Measurements from ENCODE around the gene AANAT.

Gene AANAT

DNA sequence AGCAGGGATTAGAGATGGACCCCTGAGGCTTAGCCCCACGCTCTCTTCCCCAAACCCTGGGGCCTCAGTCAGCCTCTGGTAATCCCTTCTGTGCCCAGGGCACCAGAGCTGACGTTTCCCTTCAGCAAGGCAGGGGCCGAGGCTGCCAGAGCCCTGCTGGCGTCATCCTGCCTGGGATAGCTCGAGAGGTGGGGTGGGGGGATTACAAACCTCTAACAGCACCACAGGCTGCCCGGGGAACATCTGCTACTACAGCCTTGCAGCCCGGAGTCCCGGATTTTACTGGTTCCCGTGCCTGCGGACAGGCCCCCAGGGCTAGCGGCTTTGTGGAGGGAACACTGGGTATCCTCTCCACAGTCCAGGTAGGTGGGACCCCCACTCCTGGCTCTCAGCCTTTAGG, at the start of gene AANAT:
Gene AANAT, plus strand, starts transcription at position 238 of the 400 bp plus-strand sequence. CDS start 1,144 bp downstream, outside the sequence.
- no peak for DNase-seq (ENCODE audit: low read depth)

DNA sequence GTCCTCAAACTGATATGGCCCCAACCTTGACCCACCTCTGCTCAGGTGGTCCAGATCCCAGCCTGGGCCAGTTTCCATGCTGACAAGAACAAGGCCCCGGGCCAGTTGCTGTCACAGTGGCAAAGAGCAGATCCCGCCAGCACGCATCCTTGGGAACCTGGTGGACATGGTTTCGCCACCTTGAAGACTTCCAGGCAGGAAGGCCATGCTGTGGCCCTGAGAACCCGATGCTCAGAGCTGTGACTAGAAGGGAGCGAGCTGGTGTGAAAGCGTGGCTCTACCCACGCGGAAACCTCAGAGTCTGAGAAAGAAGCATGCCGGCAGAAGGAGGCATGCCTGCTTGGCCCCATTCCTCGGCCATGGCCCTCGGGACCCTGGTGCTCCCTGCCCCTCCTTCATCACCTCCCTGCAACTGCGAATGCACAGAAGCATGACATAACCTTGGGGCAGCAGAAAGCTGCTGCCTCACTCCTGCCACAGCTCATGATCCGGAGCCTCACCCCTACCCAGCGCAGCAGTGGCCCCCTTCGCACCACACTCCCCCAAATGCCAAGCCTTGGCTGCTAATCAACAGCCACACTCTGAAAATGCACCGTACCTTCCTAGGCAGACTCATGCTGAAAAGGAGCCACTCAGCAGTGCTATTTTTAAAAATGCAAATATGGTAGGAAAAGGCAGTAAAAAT, 47.7 kb upstream of the AANAT start:
- no peak for DNase-seq (ENCODE audit: low read depth)

DNA sequence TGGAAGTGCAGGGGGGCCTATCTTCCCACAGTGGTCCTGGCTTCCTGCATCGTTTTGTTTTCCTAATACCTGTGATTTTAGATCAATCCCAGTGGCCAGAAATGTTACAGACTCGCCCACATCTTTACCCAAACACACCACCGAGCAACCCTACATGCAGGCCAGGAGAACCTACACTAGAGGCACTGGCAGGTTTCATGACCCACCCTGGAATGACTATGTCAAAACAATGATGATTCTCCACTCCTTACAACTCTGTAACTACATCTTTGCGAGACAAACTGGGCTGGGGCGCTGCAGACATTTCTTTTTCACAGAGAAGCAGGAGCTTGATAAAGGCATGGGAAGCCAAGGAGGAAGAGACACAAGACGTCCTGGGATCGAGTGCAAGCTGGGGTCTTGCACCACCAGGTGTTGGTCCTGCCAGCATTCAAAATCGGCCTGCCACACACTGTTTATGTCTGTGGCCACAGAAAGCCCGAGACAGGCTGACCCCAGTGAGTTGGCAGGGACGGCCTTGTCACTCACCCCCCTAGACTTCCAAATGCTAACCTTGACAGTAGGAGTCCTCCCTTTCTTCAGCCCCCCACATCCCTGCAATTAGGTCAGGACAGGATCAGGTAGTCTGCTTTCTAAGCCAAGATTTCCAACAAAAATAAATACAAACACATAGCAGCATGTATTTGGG, 46.9 kb upstream of the AANAT start:
- DNase-seq (ENCODE audit: low read depth) = no peak

DNA sequence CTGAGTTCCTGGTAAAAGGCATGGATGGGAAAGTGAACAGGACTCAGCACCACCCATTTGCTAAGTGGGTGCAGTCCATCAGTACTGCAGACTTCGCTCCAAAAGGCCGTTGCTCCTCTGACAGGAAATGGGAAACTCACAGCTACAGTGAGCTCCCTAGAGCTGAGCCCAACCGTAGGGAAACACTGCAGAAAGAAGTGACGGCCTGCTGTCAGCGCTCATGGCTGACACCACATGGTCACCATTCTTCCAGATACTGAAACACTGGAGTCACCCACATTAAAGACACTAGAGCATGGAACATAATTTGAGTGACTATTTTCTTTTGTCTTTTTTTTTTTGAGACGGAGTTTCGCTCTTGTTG, 46.4 kb upstream of the AANAT start:
- no peak for DNase-seq (ENCODE audit: low read depth)

DNA sequence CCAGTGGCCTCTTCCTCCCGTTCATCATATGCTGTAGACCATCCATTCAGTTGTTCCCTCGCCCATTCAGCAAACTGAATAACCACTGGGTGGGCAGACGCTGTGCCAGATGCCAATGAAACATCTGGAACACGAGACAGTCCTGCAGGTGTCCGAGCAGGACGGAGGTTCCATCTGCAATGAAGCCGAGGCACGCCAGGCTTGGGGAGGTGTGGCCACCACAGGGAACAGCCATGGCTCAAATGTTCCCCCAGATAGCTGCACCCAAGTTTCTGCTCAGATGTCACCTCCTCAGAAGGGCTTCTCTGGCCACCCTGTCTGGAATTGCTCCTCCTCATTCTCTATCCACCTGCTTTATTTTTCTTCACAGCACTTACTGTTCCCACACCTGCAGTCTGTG, 45.0 kb upstream of the AANAT start:
- no peak for DNase-seq (ENCODE audit: low read depth)

DNA sequence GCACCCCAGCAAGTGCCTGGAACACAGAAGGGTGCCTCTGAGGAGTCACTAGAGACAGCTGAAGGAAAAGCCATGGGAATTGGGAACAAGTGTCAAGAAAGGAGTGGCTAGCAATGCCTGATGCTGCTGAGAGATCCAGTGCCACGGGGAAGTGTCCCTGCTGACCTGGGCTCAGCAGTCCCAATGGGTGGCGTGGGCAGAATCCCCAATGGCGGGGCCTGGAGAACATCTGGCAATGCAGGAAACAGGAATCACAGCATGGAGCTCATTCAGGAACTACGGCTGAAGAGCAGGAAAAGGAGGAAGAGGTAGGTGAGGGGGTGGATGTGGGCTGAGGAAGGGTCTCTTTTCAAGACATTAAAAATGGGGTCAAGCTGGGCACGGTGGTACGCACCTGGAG, 44.5 kb upstream of the AANAT start:
- DNase-seq (ENCODE audit: low read depth) = no peak

DNA sequence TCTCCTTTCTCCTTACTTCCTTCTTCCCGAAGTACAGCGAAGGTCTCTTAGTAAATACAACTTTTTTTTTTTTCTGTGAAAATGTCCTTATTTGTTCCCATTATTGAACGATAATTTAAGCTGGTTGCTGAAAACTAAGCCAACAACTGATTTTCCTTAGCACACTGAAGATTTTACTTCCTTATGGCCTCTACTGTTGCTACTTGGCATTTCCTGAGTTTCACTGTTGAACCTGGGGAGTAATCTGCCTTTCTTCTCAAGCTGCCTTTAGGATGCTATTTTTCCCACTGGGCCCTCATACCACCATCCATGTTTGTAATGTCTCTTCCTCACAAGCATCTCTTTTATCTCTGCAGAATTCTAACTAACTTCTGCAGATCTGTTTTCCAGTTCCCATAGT, 40.5 kb upstream of the AANAT start:
- DNase-seq (ENCODE audit: low read depth) = no peak

DNA sequence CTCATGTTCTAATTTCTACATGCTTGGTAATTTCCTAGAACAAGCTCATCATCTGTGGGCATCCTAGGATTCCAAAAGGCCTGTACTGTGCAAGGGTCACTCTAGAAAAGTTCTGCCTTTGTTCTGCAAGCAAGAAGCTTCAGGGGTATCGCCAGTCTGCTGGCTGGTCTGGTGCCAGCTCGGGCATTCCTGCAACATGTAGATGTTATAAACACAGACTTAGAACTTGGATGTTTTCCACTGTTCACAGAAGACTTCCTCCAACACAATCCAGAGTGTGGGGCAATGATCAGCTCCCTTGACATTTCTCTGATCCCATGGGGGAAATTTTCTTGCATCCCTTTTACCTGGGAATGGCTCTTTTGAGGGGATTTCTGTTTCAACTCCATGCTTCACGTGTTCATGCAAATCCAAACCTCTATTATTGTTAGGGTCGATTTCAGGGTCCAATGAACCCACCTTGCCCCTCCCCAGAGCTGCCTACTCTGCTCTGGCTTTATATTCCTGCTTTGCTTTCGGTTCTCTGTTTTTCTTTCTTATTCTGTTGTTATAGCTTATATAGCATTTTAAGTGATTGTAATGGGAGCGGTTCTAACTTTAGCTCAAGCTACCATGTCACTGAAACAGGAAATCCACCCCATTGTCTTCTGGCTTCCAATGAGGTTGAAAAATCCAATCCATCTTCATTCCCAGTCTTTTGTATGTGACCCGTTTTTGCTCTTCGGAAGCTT, 39.7 kb upstream of the AANAT start:
- DNase-seq (ENCODE audit: low read depth) = no peak

DNA sequence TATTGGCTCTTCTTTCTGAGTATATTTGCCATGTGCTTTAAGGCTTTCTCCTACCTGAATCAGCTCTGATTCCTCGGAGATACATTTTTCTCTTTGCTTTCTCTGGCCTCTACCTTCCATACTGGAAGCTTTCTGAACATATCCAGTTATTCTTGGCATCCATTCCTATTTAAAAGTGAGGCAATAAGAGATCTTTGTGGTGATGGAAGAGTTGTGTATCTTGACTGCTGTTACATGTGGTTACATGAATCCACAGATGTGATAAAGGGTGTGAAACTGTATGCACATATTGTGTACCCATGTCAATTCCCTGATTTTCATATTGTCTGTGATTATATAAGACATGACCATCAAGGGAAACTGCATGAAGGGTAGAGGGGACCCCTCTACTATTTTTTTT, 38.9 kb upstream of the AANAT start:
- no peak for DNase-seq (ENCODE audit: low read depth)

DNA sequence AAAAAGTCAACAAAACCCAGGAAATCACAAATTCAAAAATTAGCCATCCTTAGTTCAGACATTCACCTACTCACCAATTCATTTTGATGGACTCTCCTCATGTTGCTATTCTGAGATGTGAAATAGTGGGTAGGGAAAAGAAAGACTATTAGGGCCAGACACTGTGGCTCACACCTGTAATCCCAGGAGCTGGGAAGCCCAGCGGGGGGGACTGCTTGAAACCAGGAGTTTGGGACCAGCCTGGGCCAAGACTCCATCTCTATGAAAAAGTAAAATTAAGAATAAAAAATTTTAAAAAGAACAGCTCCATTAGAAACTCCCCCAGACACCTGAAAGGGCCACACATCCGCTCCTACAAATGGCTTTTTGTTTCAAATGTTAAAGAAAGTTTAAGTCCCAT, 35.9 kb upstream of the AANAT start:
- no peak for DNase-seq (ENCODE audit: low read depth)

DNA sequence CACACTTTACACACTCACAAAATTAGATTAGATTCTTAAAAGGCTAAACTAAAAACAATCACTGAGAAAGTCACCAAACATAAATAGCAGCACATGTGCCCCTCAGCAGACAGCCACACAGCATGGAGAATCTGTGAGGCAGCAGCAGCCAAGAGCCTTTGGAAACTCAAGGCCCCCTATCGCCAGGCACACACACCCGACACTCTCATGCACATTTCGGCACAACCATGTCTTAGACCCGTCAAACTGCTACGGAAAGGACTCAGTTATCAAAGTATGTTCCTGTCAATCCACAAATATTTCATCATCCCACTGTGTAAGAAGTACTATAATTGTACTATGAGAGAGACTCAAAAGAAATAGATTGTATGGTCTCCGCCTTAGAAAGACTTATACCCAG, 35.4 kb upstream of the AANAT start:
- DNase-seq (ENCODE audit: low read depth) = no peak

DNA sequence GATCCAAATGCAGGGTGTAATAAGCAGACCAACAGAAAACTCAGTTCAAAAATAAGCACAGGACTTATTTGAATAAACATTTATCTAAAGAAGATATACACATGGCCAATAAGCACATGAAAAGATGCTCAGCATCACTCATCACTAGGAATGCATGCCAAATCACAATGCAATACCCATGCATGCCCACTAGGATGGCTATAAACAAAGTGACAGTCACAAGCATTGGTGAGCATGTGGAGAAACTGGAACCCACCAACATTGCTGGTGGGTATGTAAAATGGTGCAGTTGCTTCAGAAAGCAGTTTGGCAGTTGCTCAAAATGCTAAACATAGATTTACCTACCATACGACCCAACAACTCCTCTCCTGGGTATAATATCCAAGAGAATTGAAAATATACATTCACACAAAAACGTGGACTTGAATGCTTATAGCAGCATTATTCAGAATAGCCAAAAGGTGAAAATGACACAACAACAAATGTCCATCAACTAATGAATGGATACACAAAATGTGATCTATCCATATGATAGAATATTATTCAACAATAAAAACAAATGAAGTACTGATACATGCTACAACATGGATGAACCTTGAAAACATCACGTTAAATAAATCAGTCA, 34.6 kb upstream of the AANAT start:
- DNase-seq (ENCODE audit: low read depth) = no peak

DNA sequence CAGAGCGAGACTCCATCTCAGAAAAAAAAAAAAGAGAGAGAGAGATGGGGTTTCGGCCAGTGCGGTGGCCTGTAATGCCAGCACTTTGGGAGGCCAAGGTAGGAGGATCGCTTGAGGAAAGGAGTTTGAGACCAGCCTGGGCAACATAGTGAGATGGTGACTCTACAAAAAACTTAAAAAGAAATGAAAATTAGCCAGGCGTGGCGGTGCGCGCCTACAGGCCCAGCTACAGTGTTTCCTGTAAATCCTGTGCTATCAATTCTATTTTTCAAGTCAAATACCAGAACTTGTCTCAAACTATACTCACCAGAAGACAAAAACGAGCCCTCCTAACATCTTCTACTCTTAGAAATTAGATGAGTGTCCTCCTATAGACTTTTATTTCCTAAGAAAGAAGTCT, 33.7 kb upstream of the AANAT start:
- no peak for DNase-seq (ENCODE audit: low read depth)

DNA sequence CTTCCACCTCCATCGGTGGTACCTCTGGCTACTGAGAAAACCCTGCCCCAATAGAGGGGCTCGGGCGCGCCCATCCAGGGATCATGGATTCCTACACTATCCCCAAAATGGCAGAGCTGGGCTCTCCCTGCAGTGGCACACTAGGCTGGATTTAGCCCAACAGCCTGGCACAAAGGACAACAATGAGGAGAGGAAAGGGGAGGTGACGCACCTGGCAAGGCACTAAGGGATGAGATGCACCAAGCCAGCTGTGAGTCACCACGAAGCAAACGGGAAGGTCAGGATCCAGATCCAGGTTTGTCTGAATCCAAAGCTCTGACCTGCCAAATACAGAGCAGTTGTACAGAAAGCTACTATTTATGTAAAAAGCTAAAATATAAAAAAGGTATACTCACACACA, 32.5 kb upstream of the AANAT start:
- DNase-seq (ENCODE audit: low read depth) = no peak

DNA sequence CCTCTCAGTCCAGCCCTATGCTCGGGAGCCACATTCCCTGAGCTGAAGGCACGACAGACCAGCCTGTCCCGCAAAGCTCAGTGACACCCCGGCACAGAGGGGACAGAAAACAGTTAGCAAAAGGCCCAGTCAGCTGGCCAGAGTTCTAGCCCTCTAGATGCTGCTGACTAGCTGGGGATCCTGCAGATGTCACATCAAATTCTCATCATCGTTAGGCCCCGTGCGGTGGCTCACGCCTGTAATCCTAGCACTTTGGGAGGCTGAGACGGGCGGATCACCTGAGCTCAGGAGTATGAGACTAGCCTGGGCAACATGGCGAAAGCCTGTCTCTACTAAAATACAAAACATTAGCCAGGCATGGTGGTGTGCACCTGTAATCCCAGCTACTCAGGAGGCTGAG, 31.7 kb upstream of the AANAT start:
- DNase-seq (ENCODE audit: low read depth) = no peak

DNA sequence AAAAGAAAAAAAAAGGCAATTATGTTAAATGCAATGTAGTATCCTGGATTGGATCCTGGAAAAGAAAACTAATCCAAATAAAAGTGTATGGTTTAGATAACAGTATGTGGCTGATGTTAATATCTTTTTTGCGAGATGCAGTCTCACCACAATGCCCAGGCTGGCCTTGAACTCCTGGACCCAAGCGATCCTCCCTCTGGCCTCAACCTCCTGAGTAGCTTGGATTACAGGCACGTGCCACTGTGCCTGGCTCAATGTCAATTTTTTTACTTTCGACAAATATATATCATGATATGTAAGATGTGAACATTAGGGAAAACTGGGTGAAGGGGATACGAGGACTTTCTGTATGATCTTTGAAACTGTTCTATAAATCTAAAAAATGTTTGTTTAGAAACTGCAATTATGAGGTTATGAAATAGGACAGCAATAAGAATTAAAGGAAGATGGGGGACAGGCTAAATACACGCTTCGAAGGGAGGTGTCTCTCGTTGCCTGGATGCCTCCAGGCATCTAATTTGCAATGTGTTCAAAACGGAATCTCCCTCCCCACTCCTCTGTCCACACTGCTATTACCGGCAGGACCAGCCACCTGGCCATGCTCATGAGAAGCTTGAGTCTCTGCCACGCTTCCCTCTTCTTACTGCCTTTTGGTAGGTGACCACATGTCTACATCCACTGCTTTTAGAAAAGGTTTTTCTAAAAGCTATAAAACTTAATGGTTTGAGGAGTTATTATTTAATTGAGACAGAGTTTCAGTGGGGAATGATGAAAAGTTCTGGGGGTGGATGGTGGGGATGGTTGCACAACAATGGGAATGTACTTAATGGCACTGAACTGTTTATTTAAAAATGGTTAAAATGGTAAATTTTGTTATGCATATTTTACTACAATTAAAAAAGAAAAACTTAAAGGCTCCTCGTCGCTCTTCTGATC, 29.7 kb upstream of the AANAT start:
- no peak for DNase-seq (ENCODE audit: low read depth)

DNA sequence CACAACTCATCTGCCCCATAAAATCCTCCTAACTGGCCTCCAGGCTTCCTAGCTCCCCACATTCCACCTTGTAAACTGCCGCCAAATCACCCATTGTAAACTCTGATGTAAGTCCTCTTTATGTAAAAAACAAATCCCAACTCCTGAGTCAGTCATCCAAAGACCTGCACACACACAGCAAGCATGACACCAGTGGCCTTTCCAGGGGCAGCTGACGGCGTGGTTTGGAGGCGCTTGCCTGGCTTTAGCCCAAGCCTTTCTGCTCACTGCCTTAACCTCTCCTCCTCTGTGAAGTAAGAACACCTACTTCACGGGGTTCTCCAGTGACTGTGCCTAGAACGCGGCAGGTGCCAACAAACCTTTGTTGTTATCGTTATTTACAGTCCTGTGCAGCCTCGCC, 28.5 kb upstream of the AANAT start:
- no peak for DNase-seq (ENCODE audit: low read depth)

DNA sequence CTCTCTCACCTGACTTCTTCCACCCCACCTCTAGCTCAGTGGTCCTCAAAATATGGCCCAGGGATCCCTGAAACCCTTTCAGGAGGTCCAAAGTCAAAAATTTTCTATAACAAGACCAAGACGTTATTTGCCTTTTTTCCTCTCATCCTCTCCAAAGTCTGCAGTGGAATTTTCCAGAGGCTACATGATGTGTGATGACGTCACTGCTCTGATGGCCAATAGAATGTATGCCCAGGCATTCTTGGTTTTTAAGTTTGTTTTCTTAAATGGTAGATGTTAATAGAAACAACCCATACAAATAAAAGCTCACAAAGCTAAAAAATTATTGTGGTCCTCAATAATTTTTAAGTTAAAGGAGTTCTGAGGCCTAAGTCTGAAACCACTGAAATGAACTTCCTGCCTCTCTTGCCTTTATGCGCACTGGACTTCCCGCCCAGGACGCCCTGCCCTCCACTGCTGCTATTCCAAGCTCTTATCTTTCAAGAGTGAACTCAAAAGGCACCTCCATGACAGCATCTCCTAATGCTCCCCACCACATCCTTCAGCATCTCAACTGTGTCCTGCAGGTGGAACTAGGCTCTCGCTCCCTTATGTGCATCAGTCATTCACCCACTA, 28.0 kb upstream of the AANAT start:
- DNase-seq (ENCODE audit: low read depth) = no peak

DNA sequence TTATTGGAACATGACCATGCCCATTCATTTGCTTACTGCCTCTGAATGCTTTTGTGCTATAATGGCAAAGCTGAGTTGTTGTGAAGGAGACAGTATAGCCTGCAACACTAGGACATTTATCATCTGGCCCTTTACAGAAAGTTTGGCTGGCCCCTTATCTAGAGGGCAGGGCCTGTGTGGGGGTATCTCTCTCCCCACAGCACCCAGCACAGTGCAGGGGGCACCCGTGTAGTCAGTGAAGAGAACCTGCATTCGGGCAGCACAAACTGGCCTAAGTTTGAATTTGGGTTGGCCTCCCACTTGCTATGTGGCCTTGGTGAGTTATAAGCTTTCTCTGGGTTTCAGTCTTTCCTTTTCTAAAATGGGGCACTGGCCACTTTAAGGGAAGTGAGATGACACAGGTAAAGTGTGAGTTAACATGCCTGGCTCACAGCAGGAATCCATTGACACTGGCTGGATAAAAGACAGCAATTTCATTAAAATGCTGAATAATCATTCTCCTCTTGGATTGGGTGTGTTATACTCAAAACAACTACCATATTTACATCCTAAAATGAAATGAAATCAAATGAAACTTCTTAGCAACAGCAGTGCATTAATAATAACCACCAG, 26.5 kb upstream of the AANAT start:
- DNase-seq (ENCODE audit: low read depth) = no peak

DNA sequence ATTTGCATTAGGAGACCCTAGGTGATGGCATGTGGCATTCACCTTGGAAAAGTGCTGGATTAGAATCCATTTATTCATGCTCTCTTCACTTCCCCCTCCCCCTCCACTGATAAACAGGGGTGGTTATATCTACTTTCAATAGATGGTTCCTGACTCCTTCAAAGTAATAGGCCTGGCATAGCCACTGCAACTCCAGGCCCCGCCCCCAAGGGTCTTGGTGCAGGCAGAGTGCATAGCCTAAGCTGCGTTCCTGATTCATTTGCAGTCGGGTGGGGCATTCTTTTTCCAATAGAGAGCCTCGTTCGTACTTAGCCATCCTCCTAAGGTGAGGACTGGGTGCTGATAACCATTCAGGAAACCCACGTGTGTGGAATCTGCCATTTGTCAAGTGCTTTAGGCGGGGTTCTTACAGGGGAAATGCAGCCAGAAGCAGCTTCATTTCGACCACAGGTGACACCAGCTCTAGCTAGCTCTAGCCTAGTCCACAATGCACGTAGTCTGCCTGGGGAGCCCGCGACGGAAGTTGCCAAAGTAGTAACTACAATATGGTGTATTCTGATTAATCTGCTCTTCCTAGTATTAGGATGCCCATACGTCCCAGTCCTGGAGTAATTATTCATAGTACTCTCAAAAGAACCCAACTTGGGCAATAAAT, 25.6 kb upstream of the AANAT start:
- DNase-seq (ENCODE audit: low read depth) = no peak
